Muscle of leg (tissue), 11 donors: Measurements from ENCODE around the gene XPO6. TPM values are rescaled to one million over a fixed set of nuclear protein-coding genes. Genes with fewer than 3 reads are reported as not detected.

Experiments
- DNase-seq: peaks from one replicate; pipeline ENCODE4 v3.0.0; 2013
- H3K27ac ChIP-seq: one replicate; pipeline ENCODE4 v1.5.1; 2013; ENCODE audit warnings: mild to moderate bottlenecking, low read length, control low read depth
- H3K27me3 ChIP-seq: one replicate; pipeline ENCODE4 v1.6.1; 2013; ENCODE audit warnings: low read length; ENCODE audit not compliant: control insufficient read depth, insufficient read depth
- H3K36me3 ChIP-seq: one replicate; pipeline ENCODE4 v1.6.1; 2013; ENCODE audit warnings: low read length; ENCODE audit not compliant: control insufficient read depth, insufficient read depth
- H3K4me1 ChIP-seq: one replicate; pipeline ENCODE4 v1.6.1; 2013; ENCODE audit warnings: low read length; ENCODE audit not compliant: control insufficient read depth, insufficient read depth
- H3K4me3 ChIP-seq: one replicate; pipeline ENCODE4 v1.5.1; 2013; ENCODE audit warnings: low read length, control low read depth
- H3K9me3 ChIP-seq: replicated peaks from 2 replicates; pipeline ENCODE4 v1.6.1; 2013; ENCODE audit warnings: low read depth, low read length; ENCODE audit not compliant: control insufficient read depth
- WGBS: methylation state at CpG from one replicate; pipeline ENCODE4 v1.1.5; 2013; ENCODE audit warnings: missing lambda C conversion rate; ENCODE audit not compliant: insufficient coverage; 5-methylcytosine and 5-hydroxymethylcytosine counted together
- polyA plus RNA-seq, 8 donors: library from polyadenylated mRNA; unstranded; fragments of 120-200 nt; gene quantifications; one replicate each; pipeline versions ENCODE4 v1.2.1 to v1.2.3, GENCODE V29; 2013; ENCODE audit warnings: inconsistent platforms in 1 of 8, low replicate concordance in 1 of 8; ENCODE audit not compliant: insufficient read length in 8 of 8, insufficient read depth in 1 of 8
- total RNA-seq: library from RNA; stranded (reverse); fragments of 120-200 nt; gene quantifications from one replicate; pipeline ENCODE4 v1.2.4, GENCODE V29; 2013

XPO6 gene
- total and polyA plus RNA-seq, 9 donors, result 45.8 to 66.3 (median 60.6) TPM

- peak; percentile 35 for DNase-seq
- no peak overlapping the region for H3K27ac ChIP-seq
Observed at GRCh38 chr16:28204204-28204603, 7.6 kb downstream of the XPO6 start.

GRCh38 chr16:28202147-28202746 is 9.5 kb downstream of the XPO6 start:
- Histone ChIP-seq H3K9me3 (no peaks in the 10 kb centered on the region), H3K4me1 (no peaks in the 10 kb centered on the region), H3K4me3 (no peak overlapping the region), H3K27ac (no peak overlapping the region), H3K36me3 (peaks cover 46% of the 10 kb centered on the region), H3K27me3 (no peaks in the 10 kb centered on the region)
- DNase-seq, result no peak
- 93% methylated on average over 6 of the region's 6 CpGs for WGBS

More at GRCh38 chr16:28204204-28204603, 7.6 kb downstream of the XPO6 start:
- H3K4me1 ChIP-seq, result no peaks in the 10 kb centered on the region
- no peaks in the 10 kb centered on the region for H3K27me3 ChIP-seq
- no peak overlapping the region for H3K4me3 ChIP-seq
- H3K9me3 ChIP-seq, result no peaks in the 10 kb centered on the region
- H3K36me3 ChIP-seq, result peaks cover 48% of the 10 kb centered on the region
- WGBS, result 53% methylated on average over 4 of the region's 4 CpGs

GRCh38 chr16:28200661-28201060 is 11.1 kb downstream of the XPO6 start:
- Histone ChIP-seq H3K9me3 (no peaks in the 10 kb centered on the region), H3K4me3 (no peak overlapping the region), H3K27ac (no peak overlapping the region), H3K27me3 (no peaks in the 10 kb centered on the region), H3K4me1 (no peaks in the 10 kb centered on the region), H3K36me3 (peaks cover 45% of the 10 kb centered on the region)
- no peak for DNase-seq
- 93% methylated on average over 4 of the region's 5 CpGs for WGBS

- 67% methylated on average over 1 of the region's 5 CpGs for WGBS
- Histone ChIP-seq H3K27ac (no peak overlapping the region), H3K4me1 (peaks cover 6% of the 10 kb centered on the region), H3K27me3 (no peaks in the 10 kb centered on the region), H3K4me3 (no peak overlapping the region), H3K9me3 (no peaks in the 10 kb centered on the region), H3K36me3 (peaks cover 19% of the 10 kb centered on the region)
- no peak for DNase-seq
Observed at GRCh38 chr16:28196387-28196987, 15.3 kb downstream of the XPO6 start.

GRCh38 chr16:28195859-28196258 is 15.9 kb downstream of the XPO6 start:
- Histone ChIP-seq H3K36me3 (peaks cover 15% of the 10 kb centered on the region), H3K4me1 (peaks cover 6% of the 10 kb centered on the region), H3K4me3 (no peak overlapping the region), H3K9me3 (no peaks in the 10 kb centered on the region), H3K27me3 (no peaks in the 10 kb centered on the region), H3K27ac (no peak overlapping the region)
- DNase-seq, result no peak
- WGBS, result 88% methylated on average over 2 of the region's 2 CpGs

- Histone ChIP-seq H3K36me3 (peaks cover 11% of the 10 kb centered on the region), H3K9me3 (no peaks in the 10 kb centered on the region), H3K27me3 (no peaks in the 10 kb centered on the region), H3K27ac (no peak overlapping the region), H3K4me3 (no peak overlapping the region), H3K4me1 (peaks cover 6% of the 10 kb centered on the region)
- no peak for DNase-seq
- 97% methylated on average over 3 of the region's 14 CpGs for WGBS
Observed at GRCh38 chr16:28193530-28194423, 18.0 kb downstream of the XPO6 start.

- no peak for DNase-seq
- WGBS, result 71% methylated on average over 7 of the region's 10 CpGs
- H3K4me3 ChIP-seq, result no peak overlapping the region
Observed at GRCh38 chr16:28192806-28193529, 18.8 kb downstream of the XPO6 start.

GRCh38 chr16:28191364-28191960 is 20.3 kb downstream of the XPO6 start:
- no peaks in the 10 kb centered on the region for H3K9me3 ChIP-seq
- WGBS, result no CpG with 5 or more reads among the region's 3 CpGs
- no peak overlapping the region for H3K4me3 ChIP-seq
- H3K27me3 ChIP-seq, result no peaks in the 10 kb centered on the region
- H3K27ac ChIP-seq, result no peak overlapping the region
- DNase-seq, result no peak
- peaks cover 6% of the 10 kb centered on the region for H3K4me1 ChIP-seq
- H3K36me3 ChIP-seq, result peaks cover 11% of the 10 kb centered on the region

More at GRCh38 chr16:28192806-28193529, 18.8 kb downstream of the XPO6 start:
- no peak overlapping the region for H3K27ac ChIP-seq
- no peaks in the 10 kb centered on the region for H3K9me3 ChIP-seq
- no peaks in the 10 kb centered on the region for H3K27me3 ChIP-seq
- H3K36me3 ChIP-seq, result peaks cover 11% of the 10 kb centered on the region
- H3K4me1 ChIP-seq, result peaks cover 6% of the 10 kb centered on the region

GRCh38 chr16:28189245-28189644 is 22.5 kb downstream of the XPO6 start:
- H3K9me3 ChIP-seq, result peaks cover 2% of the 10 kb centered on the region
- no peak overlapping the region for H3K27ac ChIP-seq

More at GRCh38 chr16:28189245-28189644, 22.5 kb downstream of the XPO6 start:
- no peak for DNase-seq
- Histone ChIP-seq H3K36me3 (peaks cover 6% of the 10 kb centered on the region), H3K27me3 (no peaks in the 10 kb centered on the region), H3K4me1 (peaks cover 6% of the 10 kb centered on the region), H3K4me3 (no peak overlapping the region)
- no CpG with 5 or more reads among the region's 3 CpGs for WGBS
